NOMO-1 (cell line): ENCODE data around the gene TRAPPC8.
"Not testable (repeated sequence)": the region's sequence is repeated elsewhere in the genome, so short reads cannot be mapped to it uniquely, and the experiment has no call there.

Source experiments
- DNase-seq, 2 experiments: peaks; one replicate each; lab custom pipeline; 2025; ENCODE audit not compliant: unreplicated experiment in 2 of 2; lab: John Stamatoyannopoulos, UW

The TRAPPC8 gene

GRCh38 chr18:31942999-31943877, at the start of gene TRAPPC8:
TRAPPC8 (minus strand) TSS chr18:31943128; CDS start chr18:31942764, 364 bp downstream.
- peak; percentile 98 to 99 for DNase-seq

- no peak for DNase-seq
Measured at GRCh38 chr18:31990823-31991222, 47.9 kb upstream of the TRAPPC8 start.

DNA sequence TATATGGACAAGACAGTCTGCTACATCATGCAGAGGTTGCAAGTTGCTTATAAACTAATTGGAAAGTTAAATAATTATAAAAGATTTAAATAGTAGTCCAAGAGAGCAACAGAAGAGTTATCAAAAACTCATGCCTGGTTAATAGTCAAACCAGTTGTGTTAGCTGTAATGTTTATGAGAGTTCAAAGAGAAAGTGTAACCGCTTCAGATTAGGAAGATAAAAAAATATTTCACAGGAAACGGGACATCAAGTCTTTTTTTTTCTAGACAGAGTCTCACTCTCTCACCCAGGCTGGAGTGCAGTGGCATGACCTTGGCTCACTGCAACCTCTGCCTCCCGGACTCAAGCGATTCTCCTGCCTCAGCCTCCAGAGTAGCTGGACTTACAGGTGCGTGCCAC, 41.0 kb upstream of the TRAPPC8 start:
- DNase-seq, result no peak

GRCh38 chr18:31983020-31983419, 40.1 kb upstream of the TRAPPC8 start:
- DNase-seq, result no peak

DNA sequence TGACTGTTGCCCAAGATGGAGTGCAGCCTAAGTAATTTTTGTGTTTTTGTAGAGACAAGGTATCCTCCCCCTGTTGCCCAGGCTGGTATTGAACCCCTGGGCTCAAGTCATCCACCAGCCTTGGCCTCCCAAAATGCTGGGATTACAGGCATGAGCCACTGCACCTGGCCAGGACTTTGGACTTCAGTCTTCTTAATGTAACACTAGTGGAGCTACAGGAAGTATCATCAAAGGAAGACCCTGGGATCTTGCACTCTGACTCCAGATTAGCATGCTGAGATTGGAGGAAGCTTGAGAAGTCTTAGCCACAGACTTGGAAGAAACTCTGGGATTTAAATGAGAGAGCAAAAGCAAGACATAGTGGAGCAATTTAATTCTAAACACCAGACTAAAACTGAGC, 37.9 kb upstream of the TRAPPC8 start:
- no peak for DNase-seq

DNA sequence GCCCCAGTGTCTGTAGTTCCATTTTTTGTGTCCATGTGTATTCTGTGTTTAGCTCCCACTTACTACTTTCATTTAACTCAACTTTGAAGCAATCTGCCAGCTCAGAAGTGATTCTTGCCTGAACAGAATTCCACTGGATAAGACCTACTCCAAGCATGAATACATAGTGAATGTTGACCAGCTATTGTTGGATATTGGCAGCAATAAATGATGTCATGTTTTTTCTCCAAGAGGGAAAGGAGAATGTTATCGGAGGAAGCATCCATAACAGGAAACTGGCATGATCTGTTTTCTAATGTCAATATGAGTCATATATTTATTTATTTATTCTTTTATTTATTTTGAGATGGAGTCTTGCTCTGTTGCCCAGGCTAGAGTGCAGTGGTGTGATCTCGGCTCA, 36.8 kb upstream of the TRAPPC8 start:
- DNase-seq, result no peak

GRCh38 chr18:31978616-31979015, 35.7 kb upstream of the TRAPPC8 start:
- no peak for DNase-seq

DNA sequence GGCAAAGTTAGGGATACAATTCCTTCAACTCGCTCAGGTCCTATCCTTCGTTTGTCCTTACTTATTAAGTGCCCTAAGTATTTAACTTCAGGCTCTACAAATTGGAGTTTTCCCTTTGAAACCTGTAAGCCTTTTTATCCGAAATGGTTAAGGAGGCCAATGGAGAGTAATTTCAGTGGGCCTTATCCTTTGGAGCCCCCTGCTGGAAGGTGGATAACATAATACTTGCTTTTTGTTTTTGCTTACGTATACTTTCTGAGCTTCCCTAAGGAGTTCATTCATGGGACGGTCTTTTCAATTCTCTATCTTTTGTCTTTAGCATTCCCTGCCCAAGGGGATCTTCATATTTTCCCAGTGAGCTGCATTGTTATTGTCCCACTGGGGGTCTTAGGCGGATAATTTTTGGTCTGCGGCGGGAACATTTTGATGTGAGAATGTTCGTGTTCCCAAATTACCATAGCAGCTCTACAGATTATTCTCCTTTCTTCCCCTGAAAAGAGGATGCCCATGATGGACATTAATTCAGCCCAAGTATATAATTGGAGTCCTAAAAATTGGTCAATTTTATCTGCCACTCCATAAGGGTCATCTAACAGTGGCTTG, 34.4 kb upstream of the TRAPPC8 start:
- peak; percentile 41 to 46 for DNase-seq

DNA sequence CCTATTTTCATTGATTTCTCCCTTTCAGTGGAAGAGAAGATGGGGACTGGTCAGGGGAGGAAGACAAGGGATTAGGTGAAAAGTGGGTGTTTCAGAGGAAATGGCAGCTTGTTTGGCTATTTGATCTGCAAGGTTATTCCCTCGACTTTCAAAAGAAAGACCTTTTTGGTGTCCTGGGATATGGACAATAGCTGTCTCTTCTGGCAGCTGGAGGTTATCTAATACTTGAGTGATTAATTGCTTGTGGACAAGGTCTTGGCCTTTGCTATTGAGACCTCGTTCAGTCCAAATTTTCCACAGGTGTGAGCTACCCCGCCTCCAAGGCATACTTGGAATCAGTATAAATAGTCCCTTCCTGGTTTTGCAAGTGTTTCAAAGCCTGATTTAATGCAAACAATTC, 33.3 kb upstream of the TRAPPC8 start:
- DNase-seq, result no peak

DNA sequence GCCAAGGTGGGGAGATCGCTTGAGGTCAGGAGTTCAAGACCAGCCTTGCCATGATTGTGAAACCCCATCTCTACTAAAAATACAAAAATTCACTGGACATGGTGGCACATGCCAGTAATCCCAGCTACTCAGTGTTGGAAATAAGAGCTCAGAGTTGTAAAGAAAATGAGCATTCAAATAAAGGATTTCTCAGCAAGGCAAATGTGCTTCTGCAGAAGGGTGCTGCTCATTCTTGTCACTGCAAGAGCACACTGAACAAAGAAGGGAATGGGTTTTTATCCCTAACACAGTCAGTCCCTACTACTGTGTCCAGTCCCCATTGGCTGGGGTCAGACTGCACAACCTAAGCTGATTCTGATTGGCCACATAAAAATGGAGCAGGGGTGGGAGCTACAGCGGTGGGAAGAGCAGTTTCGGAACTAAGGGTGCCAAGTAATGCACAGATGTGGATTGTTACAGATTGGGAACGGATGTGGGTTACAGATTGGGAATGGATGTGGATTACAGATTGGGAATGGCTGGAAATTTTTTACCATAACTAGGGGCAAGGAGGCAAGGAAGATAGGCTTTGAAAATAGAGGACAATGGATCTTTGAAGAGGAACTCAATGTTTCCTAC, 31.1 kb upstream of the TRAPPC8 start:
- DNase-seq, result no peak

DNA sequence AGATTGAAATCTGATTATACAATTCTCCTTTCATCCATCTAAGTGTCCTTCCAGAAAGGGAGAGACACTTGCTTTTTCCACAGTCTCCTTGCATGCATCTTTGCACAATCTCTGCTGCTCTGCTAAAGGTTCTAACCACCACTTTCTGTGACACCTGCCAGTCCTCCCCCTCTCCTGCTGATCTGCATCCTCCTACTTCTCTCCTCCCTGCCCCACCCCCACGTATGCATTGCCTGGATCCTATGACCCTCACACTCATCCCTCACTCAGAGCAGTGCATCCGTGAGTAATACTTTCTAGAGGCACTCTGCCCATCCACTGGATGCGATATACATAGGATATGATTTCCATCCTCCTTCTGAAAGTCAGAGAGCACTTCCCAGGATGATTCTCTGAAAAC, 27.7 kb upstream of the TRAPPC8 start:
- DNase-seq, result no peak

DNA sequence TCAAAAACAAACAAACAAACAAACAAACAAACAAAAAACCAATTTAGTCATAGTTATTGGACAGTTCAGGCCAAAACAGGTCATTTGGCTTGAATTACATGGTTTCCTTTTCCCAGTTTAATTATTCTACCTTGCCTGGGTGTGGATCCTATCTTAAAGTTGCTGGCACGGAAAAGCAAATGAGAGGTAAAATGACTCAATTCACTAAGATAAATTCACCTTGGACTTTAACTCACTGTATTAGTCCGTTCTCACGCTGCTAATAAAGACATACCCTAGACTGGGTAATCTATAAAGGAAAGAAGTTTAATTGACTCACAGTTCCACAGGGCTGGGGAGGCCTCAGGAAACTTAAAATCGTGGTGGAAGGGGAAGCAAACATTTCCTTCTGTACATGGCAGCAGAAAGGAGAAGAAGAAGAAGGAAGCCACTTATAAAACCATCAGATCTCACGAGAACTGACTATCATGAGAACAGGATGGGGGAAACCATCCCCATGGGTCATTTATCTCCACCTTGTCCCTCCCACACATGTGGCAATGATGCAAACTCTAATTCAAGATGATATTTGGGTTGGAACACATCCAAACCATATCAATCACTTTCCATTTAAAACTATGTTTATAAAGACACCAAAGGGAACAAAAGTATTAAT, 22.5 kb upstream of the TRAPPC8 start:
- peak in 1 of 2 experiments; percentile 47 for DNase-seq

- DNase-seq, result no peak
Measured at GRCh38 chr18:31957728-31958127, 14.8 kb upstream of the TRAPPC8 start.

- DNase-seq, result no peak
Measured at GRCh38 chr18:31954349-31954748, 11.4 kb upstream of the TRAPPC8 start.

GRCh38 chr18:31953699-31954098, 10.8 kb upstream of the TRAPPC8 start:
- not testable (repeated sequence) for DNase-seq

GRCh38 chr18:31952223-31952622, 9.3 kb upstream of the TRAPPC8 start:
- DNase-seq, result no peak

DNA sequence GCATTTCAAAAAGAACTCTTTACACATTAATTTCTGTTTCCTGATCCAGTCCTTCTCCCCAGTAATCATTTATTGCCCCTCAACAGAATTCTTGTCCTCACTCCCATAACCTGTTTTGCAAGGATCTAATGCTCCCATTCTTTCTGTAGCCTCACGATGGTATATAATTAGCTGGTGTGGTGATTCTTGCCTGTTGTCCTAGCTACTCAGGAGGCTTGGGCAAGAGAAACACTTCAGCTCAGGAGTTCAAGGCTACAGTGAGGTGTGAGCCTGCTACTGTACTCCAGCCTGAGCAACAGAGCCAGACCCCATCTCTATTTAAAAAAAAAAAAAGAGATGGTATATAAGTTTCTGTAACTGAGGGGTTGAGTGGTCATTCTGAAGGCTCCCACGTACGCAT, 7.7 kb upstream of the TRAPPC8 start:
- DNase-seq, result no peak

DNA sequence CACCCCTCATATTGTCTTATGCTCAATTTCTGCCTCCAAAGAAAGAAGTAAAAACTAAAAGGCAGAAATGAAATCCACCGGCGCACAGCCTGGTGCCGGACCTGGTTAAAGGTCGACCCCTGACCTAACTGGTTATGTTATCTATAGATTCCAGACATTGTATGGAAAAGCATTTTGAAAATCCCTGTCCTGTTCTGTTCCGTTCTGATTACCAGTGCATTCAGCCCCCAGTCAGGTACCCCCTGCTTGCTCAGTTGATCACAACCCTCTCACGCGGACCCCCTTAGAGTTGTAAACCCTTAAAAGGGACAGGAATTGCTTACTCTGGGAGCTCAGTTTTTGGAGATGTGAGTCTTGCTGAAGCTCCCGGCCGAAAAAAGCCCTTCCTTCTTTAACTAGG, 5.4 kb upstream of the TRAPPC8 start:
- DNase-seq, result not testable (repeated sequence)

DNA sequence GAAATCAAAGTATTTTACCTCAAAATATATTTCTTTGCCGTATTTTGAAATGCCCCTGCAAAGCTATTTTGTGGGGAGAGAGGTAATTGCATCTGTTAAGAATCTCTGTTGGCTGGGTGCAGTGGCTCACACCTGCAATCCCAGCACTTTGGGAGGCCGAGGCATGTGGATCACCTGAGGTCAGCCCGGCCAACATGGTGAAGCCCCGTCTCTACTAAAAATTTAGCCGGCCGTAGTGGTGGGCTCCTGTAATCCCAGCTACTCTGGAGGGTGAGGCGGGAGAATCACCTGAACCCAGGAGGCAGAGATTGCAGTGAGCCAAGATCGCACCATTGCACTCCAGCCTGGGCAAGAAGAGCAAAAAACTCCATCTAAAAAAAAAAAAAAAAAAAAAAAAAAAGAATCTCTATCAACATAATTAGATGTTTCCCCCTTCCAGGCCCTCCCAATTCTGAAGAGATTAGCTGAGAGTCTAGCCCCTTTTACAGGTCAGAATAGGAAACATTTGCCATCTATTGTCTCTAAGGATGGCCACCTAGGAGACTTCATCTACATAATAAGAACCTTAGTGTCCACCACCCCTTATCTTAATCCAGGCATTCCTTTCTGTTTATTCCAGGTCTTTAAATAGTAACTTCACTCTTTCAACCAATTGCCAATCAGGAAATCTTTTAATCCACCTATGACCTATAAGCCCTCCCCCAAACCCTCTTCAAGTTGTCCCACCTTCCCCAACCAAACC, 3.5 kb upstream of the TRAPPC8 start:
- DNase-seq, result no peak
